Measurements from ENCODE around the gene RNPEPL1. TPM values are rescaled to one million over a fixed set of nuclear protein-coding genes. Genes with fewer than 3 reads are reported as not detected.

The RNPEPL1 gene
- total RNA-seq, 1 donor from 2014 or later = 22.7 TPM

DNA sequence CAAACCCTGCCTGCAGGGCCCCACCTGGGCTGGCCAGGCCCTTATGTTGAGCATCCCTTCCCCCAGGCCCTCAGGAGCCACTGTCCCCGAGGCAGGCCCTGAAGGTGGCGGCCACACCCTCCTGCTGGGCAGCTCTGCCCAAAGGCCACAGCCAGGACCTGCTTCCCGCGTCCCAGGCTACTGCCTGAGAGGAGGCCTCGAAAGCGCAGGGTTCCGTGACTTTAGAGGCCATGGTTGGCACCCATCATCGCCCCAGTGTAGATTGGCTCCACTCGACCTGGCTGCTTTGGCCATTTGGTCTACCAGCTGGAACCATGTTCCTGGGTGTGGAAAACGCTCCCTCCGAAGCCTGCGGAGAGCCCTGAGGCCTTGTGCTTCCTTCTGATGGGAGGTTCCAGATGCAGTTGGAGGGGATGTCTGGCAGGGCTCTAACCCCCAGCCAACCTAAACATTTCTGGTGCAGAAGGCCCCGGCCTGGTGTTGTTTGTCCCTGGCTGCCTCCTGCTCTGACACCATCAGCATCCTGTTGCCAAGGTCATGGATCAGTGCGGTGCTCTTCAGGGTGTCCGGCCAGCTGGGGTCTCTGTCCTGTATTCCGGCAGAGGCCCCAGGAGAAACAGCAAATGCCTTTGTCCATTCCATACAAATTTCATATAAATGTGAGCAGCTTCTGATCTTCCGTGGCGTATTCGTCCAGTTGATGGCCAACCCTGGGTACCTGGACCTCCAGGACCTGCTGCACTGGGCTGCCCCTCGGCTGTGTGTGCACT lies 33.0 kb downstream of the RNPEPL1 start:
- Histone ChIP-seq H3K79me2 (ENCODE audit: insufficient read depth, low read length) (no peaks in the 10 kb centered on the region), H3K9me3 (ENCODE audit: insufficient read depth, low read depth, low read length) (no peaks in the 10 kb centered on the region), H4K20me1 (ENCODE audit: insufficient read depth, low read length) (peaks cover 7% of the 10 kb centered on the region), H3K36me3 (ENCODE audit: insufficient read depth, low read length) (no peaks in the 10 kb centered on the region), H3K27ac (ENCODE audit: low read depth, low read length) (no peak overlapping the region), H3K27me3 (ENCODE audit: insufficient read depth, low read length) (no peaks in the 10 kb centered on the region), H2AFZ (ENCODE audit: low read depth, low read length) (no peak overlapping the region), H3K9ac (ENCODE audit: low read length) (no peak overlapping the region), H3K4me3 (ENCODE audit: insufficient read depth, low read depth, low read length) (no peak overlapping the region), H3K4me2 (ENCODE audit: low read length) (no peak overlapping the region), H3K4me1 (ENCODE audit: insufficient read depth, low read length) (no peaks in the 10 kb centered on the region)
- DNase-seq (ENCODE audit: low read depth) = no peak
- Mint-ChIP-seq H3K4me1 (ENCODE audit: low read depth, unreplicated experiment) (no peaks in the 10 kb centered on the region), H3K9me3 (ENCODE audit: unreplicated experiment) (no peaks in the 10 kb centered on the region), H3K27me3 (ENCODE audit: low read depth, unreplicated experiment) (no peaks in the 10 kb centered on the region), H3K27ac (ENCODE audit: unreplicated experiment) (no peak overlapping the region), H3K4me3 (ENCODE audit: unreplicated experiment) (no peak overlapping the region), H3K36me3 (ENCODE audit: low read depth, unreplicated experiment) (peaks cover 10% of the 10 kb centered on the region)
- no peak for TF ChIP-seq CTCF (IDR thresholded peaks at IDR 0.05; ENCODE audit: insufficient read depth, low read depth, low read length)
- no peak for FAIRE-seq

DNA sequence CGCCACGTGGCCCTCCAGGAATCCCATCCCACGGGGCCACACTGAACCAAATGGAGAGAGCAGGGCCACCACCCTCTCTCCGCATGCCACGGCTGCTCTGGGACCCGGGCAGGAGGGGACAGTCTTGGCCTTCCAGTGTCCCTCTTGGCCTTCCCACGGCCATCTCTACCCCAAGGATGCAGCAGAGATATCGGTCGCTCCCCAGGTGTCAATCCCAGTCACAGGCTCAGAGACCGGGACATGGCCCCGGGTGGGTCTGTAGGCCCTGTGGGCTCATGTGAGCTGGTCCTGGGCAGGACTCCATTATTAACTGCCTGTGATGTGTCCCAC lies 33.5 kb downstream of the RNPEPL1 start:
- FAIRE-seq (no peak), DNase-seq (ENCODE audit: low read depth) (no peak)
- H3K27ac ChIP-seq (ENCODE audit: low read depth, low read length) = no peak overlapping the region
- no peak overlapping the region for H2AFZ ChIP-seq (ENCODE audit: low read depth, low read length)
- H3K4me3 ChIP-seq (ENCODE audit: insufficient read depth, low read depth, low read length) = no peak overlapping the region
- no peak overlapping the region for H3K9ac ChIP-seq (ENCODE audit: low read length)
- H3K9me3 Mint-ChIP-seq (ENCODE audit: unreplicated experiment) = no peaks in the 10 kb centered on the region
- no peaks in the 10 kb centered on the region for H3K27me3 ChIP-seq (ENCODE audit: insufficient read depth, low read length)
- no peak for TF ChIP-seq EZH2 (IDR thresholded peaks at IDR 0.05; ENCODE audit: insufficient read depth, low read length)
- no peak for TF ChIP-seq CTCF (IDR thresholded peaks at IDR 0.05; ENCODE audit: insufficient read depth, low read depth, low read length)
- no peaks in the 10 kb centered on the region for H3K36me3 ChIP-seq (ENCODE audit: insufficient read depth, low read length)
- no peak overlapping the region for H3K4me3 Mint-ChIP-seq (ENCODE audit: unreplicated experiment)
- H4K20me1 ChIP-seq (ENCODE audit: insufficient read depth, low read length) = peaks cover 4% of the 10 kb centered on the region
- H3K27ac Mint-ChIP-seq (ENCODE audit: unreplicated experiment) = no peak overlapping the region
- H3K27me3 Mint-ChIP-seq (ENCODE audit: low read depth, unreplicated experiment) = peaks cover 3% of the 10 kb centered on the region
- no peaks in the 10 kb centered on the region for H3K9me3 ChIP-seq (ENCODE audit: insufficient read depth, low read depth, low read length)
- no peaks in the 10 kb centered on the region for H3K4me1 Mint-ChIP-seq (ENCODE audit: low read depth, unreplicated experiment)
- H3K36me3 Mint-ChIP-seq (ENCODE audit: low read depth, unreplicated experiment) = peaks cover 10% of the 10 kb centered on the region
- H3K4me1 ChIP-seq (ENCODE audit: insufficient read depth, low read length) = no peaks in the 10 kb centered on the region
- H3K4me2 ChIP-seq (ENCODE audit: low read length) = no peak overlapping the region
- no peaks in the 10 kb centered on the region for H3K79me2 ChIP-seq (ENCODE audit: insufficient read depth, low read length)

- H4K20me1 ChIP-seq (ENCODE audit: insufficient read depth, low read length) = no peaks in the 10 kb centered on the region
- no peak for TF ChIP-seq EZH2 (IDR thresholded peaks at IDR 0.05; ENCODE audit: insufficient read depth, low read length)
- no peak for TF ChIP-seq CTCF (IDR thresholded peaks at IDR 0.05; ENCODE audit: insufficient read depth, low read depth, low read length)
- H3K27ac ChIP-seq (ENCODE audit: low read depth, low read length) = no peak overlapping the region
- H3K4me1 Mint-ChIP-seq (ENCODE audit: low read depth, unreplicated experiment) = no peaks in the 10 kb centered on the region
- H2AFZ ChIP-seq (ENCODE audit: low read depth, low read length) = no peak overlapping the region
- no peak for FAIRE-seq
- H3K36me3 Mint-ChIP-seq (ENCODE audit: low read depth, unreplicated experiment) = peaks cover 10% of the 10 kb centered on the region
- peaks cover 4% of the 10 kb centered on the region for H3K27me3 Mint-ChIP-seq (ENCODE audit: low read depth, unreplicated experiment)
- no peak overlapping the region for H3K4me3 ChIP-seq (ENCODE audit: insufficient read depth, low read depth, low read length)
- H3K79me2 ChIP-seq (ENCODE audit: insufficient read depth, low read length) = no peaks in the 10 kb centered on the region
- no peak overlapping the region for H3K9ac ChIP-seq (ENCODE audit: low read length)
- H3K4me2 ChIP-seq (ENCODE audit: low read length) = no peak overlapping the region
- no peaks in the 10 kb centered on the region for H3K4me1 ChIP-seq (ENCODE audit: insufficient read depth, low read length)
- H3K4me3 Mint-ChIP-seq (ENCODE audit: unreplicated experiment) = no peak overlapping the region
- no peaks in the 10 kb centered on the region for H3K9me3 ChIP-seq (ENCODE audit: insufficient read depth, low read depth, low read length)
- no peak overlapping the region for H3K27ac Mint-ChIP-seq (ENCODE audit: unreplicated experiment)
- H3K36me3 ChIP-seq (ENCODE audit: insufficient read depth, low read length) = no peaks in the 10 kb centered on the region
- no peaks in the 10 kb centered on the region for H3K9me3 Mint-ChIP-seq (ENCODE audit: unreplicated experiment)
- H3K27me3 ChIP-seq (ENCODE audit: insufficient read depth, low read length) = no peaks in the 10 kb centered on the region
- DNase-seq (ENCODE audit: low read depth) = no peak
These were observed 34.2 kb downstream of the RNPEPL1 start for GRCh38 chr2:240602266-240603050.
